ENCODE results near the gene GALT.
A peak's percentile ranks its signal among the peaks of the same experiment; 100 is the strongest.

The GALT gene

GRCh38 chr9:34628656-34629490 is 17.6 kb upstream of the GALT start, which contains the start of gene ARID3C:
Gene ARID3C, minus strand, starts transcription at chr9:34629066. Its CDS starts 1,052 bp downstream, at chr9:34628014.
- DNase-seq (ENCODE audit: low read depth): no peak
- TF ChIP-seq CTCF (IDR thresholded peaks at IDR 0.05; ENCODE audit: control insufficient read depth, extremely low read depth, insufficient read depth): 0 out of 2 replicates have a peak, but pooled peaks have one; percentile 17
- peak within 1 kb of the TSS; percentile 42 for H3K4me3 ChIP-seq (ENCODE audit: low read depth, low read length)

GRCh38 chr9:34629491-34629808 is 17.0 kb upstream of the GALT start:
- no peak for TF ChIP-seq CTCF (IDR thresholded peaks at IDR 0.05; ENCODE audit: control insufficient read depth, extremely low read depth, insufficient read depth)
- DNase-seq (ENCODE audit: low read depth): no peak
- peak overlapping the region; percentile 42 for H3K4me3 ChIP-seq (ENCODE audit: low read depth, low read length)

- no peak for TF ChIP-seq CTCF (IDR thresholded peaks at IDR 0.05; ENCODE audit: control insufficient read depth, extremely low read depth, insufficient read depth)
- no peak for DNase-seq (ENCODE audit: low read depth)
- H3K4me3 ChIP-seq (ENCODE audit: low read depth, low read length): no peak overlapping the region
Observed at GRCh38 chr9:34630402-34631154, 15.9 kb upstream of the GALT start.

GRCh38 chr9:34633166-34633565 is 13.3 kb upstream of the GALT start:
- no peak for DNase-seq (ENCODE audit: low read depth)
- no peak for TF ChIP-seq CTCF (IDR thresholded peaks at IDR 0.05; ENCODE audit: control insufficient read depth, extremely low read depth, insufficient read depth)
- H3K4me3 ChIP-seq (ENCODE audit: low read depth, low read length): no peak overlapping the region

- H3K4me3 ChIP-seq (ENCODE audit: low read depth, low read length): no peak overlapping the region
- TF ChIP-seq CTCF (IDR thresholded peaks at IDR 0.05; ENCODE audit: control insufficient read depth, extremely low read depth, insufficient read depth): peak; percentile 89
- DNase-seq (ENCODE audit: low read depth): peak; percentile 28
Observed at GRCh38 chr9:34633851-34634550, 12.5 kb upstream of the GALT start.

- H3K4me3 ChIP-seq (ENCODE audit: low read depth, low read length): no peak overlapping the region
- TF ChIP-seq CTCF (IDR thresholded peaks at IDR 0.05; ENCODE audit: control insufficient read depth, extremely low read depth, insufficient read depth): no peak
- no peak for DNase-seq (ENCODE audit: low read depth)
Observed at GRCh38 chr9:34634551-34635248, 11.8 kb upstream of the GALT start.

All from LNCaP clone FGC (cell line).